KOPT-K1 (cell line): Measurements from ENCODE around the gene SLC5A5.

Experiments used
- H3K27ac ChIP-seq: fragments of 200-600 bp; sonication (generic); 2 replicates; pipeline ENCODE4 v1.5.1; 2016; ENCODE audit warnings: antibody characterized with exemption, mild to moderate bottlenecking, low read depth, low read length; ENCODE audit not compliant: poor library complexity, severe bottlenecking
- H3K36me3 ChIP-seq: fragments of 200-600 bp; sonication (generic); 2 replicates; pipeline ENCODE4 v1.5.1; 2017; ENCODE audit warnings: antibody characterized with exemption, mild to moderate bottlenecking, low read length, moderate library complexity; ENCODE audit not compliant: insufficient read depth
- H3K9me3 ChIP-seq: fragments of 200-600 bp; sonication (generic); 2 replicates; pipeline ENCODE4 v1.5.1; 2017; ENCODE audit warnings: antibody characterized with exemption, low read length, mild to moderate bottlenecking; ENCODE audit not compliant: insufficient read depth, poor library complexity, severe bottlenecking

Gene SLC5A5

DNA sequence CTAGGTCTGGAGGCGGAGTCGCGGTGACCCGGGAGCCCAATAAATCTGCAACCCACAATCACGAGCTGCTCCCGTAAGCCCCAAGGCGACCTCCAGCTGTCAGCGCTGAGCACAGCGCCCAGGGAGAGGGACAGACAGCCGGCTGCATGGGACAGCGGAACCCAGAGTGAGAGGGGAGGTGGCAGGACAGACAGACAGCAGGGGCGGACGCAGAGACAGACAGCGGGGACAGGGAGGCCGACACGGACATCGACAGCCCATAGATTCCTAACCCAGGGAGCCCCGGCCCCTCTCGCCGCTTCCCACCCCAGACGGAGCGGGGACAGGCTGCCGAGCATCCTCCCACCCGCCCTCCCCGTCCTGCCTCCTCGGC, at the start of gene SLC5A5:
SLC5A5 (plus strand) TSS at position 68 of the 373 bp plus-strand sequence. CDS start 375 bp downstream, outside the sequence.
- Histone ChIP-seq H3K36me3 (no peaks in the 10 kb centered on the region), H3K27ac (peak within 1 kb of the TSS; percentile 60), H3K9me3 (no peaks in the 10 kb centered on the region)

DNA sequence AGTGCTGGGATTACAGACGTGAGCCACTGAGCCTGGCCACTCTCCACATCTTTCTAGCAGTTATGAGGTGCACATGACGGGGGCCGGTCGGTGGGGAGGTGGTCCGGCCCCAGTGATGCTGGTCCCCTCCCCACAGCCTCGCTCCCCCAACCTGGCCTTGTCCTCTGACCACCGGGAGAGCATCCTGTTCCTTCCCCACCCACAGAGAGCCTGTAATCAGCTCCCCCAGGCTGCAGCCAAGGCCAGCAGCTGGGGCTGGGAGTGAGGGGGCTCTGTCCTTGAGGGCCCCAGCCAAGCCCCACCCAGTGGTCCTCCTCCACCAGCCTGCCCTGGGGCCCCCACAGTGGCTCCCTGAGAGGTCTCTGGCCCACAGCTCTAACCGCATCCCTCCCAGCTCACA, 47.4 kb upstream of the SLC5A5 start:
- Histone ChIP-seq H3K9me3 (no peaks in the 10 kb centered on the region), H3K27ac (no peak overlapping the region), H3K36me3 (peaks cover 4% of the 10 kb centered on the region; the same call in 1 of the 2 replicates)

DNA sequence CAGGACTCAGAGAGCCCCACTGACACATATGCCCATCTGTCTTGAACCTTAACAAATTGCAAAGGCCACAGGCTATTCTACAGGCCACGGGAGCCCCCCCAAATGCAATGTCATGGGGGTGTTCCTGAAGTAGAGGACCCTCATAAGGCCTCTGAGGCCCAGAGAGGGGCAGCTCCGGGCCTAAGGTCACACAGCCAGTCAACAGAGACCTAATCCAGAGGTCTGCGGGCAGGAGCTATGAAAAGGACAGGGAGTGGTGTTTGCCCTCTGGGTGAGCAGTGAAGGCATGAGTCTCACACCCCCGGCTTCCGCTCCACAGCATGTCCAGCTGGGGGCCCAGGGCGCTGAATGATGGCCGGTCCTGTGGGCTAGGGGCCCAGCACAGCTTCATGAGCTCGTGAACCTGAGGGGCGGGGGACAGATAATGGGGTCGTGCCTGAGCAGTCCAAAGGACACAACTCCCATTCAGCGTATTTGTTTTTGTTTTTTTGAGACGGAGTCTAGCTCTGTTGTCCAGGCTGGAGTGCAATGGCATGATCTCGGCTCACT, 45.2 kb upstream of the SLC5A5 start:
- H3K27ac ChIP-seq: no peak overlapping the region
- peaks cover 11% of the 10 kb centered on the region; the same call in 1 of the 2 replicates for H3K36me3 ChIP-seq
- no peaks in the 10 kb centered on the region for H3K9me3 ChIP-seq

- peaks cover 27% of the 10 kb centered on the region; the same call in 1 of the 2 replicates for H3K36me3 ChIP-seq
- H3K27ac ChIP-seq: no peak overlapping the region
Measured at GRCh38 chr19:17829855-17830566, 41.7 kb upstream of the SLC5A5 start.

GRCh38 chr19:17830567-17831418, 41.0 kb upstream of the SLC5A5 start:
- no peaks in the 10 kb centered on the region for H3K9me3 ChIP-seq
- no peak overlapping the region for H3K27ac ChIP-seq
- H3K36me3 ChIP-seq: peaks cover 27% of the 10 kb centered on the region; the same call in 1 of the 2 replicates

More at GRCh38 chr19:17829855-17830566, 41.7 kb upstream of the SLC5A5 start:
- no peaks in the 10 kb centered on the region for H3K9me3 ChIP-seq

DNA sequence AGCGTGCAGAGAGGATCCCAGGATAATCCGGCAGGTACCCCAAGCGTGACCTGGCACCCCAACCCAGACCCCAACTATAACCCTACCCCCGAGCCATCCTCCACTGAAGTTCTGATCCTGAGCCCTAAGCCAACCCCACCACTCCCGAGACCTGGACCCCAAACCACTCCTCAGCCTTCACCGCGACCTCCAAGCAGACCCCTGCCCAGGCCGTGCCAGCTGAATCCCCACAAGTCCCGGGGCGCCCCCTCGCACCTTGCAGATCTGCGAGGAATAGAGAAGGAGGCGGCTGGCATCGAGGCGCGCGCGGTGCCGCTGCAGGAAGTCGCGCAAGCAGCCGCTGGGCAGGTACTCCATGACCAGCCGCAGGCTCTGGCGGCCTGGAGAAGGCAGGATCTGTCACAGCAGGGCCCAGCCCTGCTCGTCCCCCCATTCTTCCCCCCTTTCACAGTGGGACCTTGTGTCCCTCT, 40.3 kb upstream of the SLC5A5 start:
- H3K27ac ChIP-seq: no peak overlapping the region
- H3K36me3 ChIP-seq: peaks cover 27% of the 10 kb centered on the region; the same call in 1 of the 2 replicates
- H3K9me3 ChIP-seq: no peaks in the 10 kb centered on the region

DNA sequence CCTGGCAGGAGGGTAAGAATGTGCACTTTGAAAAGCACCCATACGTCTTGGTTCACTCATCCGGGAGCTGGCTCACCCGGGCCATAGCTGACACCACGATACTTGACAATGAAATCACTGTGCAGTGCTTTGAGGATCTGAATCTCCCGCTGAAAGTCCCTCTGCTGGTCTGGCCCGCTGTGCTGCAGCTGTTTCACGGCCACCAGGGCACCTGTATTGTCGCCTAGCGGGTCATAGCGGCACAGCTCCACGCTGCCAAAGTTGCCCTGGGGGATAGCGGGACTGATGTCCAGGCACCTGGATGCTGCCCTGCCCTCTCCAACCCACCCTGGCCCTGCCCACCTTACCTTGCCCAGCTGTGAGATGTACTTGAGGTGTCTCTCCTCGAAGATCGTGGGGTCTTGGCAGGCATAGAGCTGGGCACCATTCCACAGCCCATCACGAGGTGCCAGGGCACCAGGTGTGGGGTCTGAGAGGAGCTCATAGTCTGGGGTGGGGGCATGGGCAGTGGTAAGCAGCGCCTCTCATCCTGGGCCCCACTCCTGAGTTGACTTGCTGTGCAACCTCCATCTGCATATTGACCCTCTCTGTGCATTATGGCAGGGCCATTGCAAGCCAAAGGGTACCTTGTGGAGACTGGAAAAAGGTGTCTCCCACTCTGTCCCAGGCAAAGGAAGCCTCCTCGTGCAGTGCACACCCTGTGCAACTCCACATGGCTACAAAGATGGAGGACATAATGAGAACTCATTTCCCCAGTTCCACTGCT, 39.1 kb upstream of the SLC5A5 start:
- Histone ChIP-seq H3K9me3 (no peaks in the 10 kb centered on the region), H3K27ac (no peak overlapping the region), H3K36me3 (peaks cover 27% of the 10 kb centered on the region; the same call in 1 of the 2 replicates)

GRCh38 chr19:17834350-17835181, 37.2 kb upstream of the SLC5A5 start:
- Histone ChIP-seq H3K36me3 (peaks cover 40% of the 10 kb centered on the region; the same call in 1 of the 2 replicates), H3K9me3 (no peaks in the 10 kb centered on the region), H3K27ac (no peak overlapping the region)

GRCh38 chr19:17835182-17836006, 36.4 kb upstream of the SLC5A5 start:
- H3K27ac ChIP-seq: no peak overlapping the region
- peaks cover 47% of the 10 kb centered on the region; the same call in 1 of the 2 replicates for H3K36me3 ChIP-seq
- H3K9me3 ChIP-seq: no peaks in the 10 kb centered on the region

- Histone ChIP-seq H3K9me3 (no peaks in the 10 kb centered on the region), H3K36me3 (peaks cover 51% of the 10 kb centered on the region; the same call in 1 of the 2 replicates), H3K27ac (no peak overlapping the region)
Measured at GRCh38 chr19:17836530-17836929, 35.2 kb upstream of the SLC5A5 start.

- Histone ChIP-seq H3K27ac (no peak overlapping the region), H3K36me3 (peaks cover 47% of the 10 kb centered on the region; the same call in 1 of the 2 replicates), H3K9me3 (no peaks in the 10 kb centered on the region)
Measured at GRCh38 chr19:17837972-17838371, 33.8 kb upstream of the SLC5A5 start.

- Histone ChIP-seq H3K36me3 (peaks cover 54% of the 10 kb centered on the region; the same call in 1 of the 2 replicates), H3K9me3 (no peaks in the 10 kb centered on the region)
Measured at GRCh38 chr19:17840019-17840418, 31.7 kb upstream of the SLC5A5 start.

GRCh38 chr19:17841371-17841809, 30.4 kb upstream of the SLC5A5 start:
- no peaks in the 10 kb centered on the region for H3K9me3 ChIP-seq
- peaks cover 54% of the 10 kb centered on the region; the same call in 1 of the 2 replicates for H3K36me3 ChIP-seq
- no peak overlapping the region for H3K27ac ChIP-seq

More at GRCh38 chr19:17840019-17840418, 31.7 kb upstream of the SLC5A5 start:
- no peak overlapping the region for H3K27ac ChIP-seq
